ACHN (cell line): Measurements from ENCODE around the gene CACNA1C.

Source experiments
- DNase-seq: peaks from one replicate; pipeline ENCODE4 v3.0.0-alpha.2; 2015
- in situ Hi-C: cut with HindIII; loops from 2 replicates; pipeline ENCODE4 v1.10.0; 2017; ENCODE audit warnings: low sequenced_read_pairs, low pct_ligation_motif_present, low pct_unique_long_range_greater_than_20kb

CACNA1C gene

DNA sequence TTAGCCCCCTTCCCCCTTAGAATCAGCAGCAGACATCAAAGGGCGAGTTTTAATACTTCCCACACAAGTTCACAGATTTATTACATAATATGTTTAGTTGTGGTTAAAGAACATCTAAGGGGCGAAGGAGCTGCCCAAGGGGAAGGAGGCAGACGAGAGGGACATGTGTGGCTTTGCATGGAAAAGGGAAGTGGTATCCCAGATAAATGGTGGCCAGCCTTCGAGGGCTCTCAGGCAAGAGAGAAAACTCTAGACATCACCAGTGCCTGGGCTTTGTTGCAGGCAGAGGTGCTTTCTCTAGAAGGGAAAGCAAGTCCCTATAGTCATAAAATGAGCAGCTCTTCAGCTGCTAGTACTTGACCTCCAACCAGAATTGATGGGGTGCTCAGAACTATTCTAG is 121.2 kb downstream of the CACNA1C start:
- DNase-seq = no peak
- in situ Hi-C loops = no loop called here

DNA sequence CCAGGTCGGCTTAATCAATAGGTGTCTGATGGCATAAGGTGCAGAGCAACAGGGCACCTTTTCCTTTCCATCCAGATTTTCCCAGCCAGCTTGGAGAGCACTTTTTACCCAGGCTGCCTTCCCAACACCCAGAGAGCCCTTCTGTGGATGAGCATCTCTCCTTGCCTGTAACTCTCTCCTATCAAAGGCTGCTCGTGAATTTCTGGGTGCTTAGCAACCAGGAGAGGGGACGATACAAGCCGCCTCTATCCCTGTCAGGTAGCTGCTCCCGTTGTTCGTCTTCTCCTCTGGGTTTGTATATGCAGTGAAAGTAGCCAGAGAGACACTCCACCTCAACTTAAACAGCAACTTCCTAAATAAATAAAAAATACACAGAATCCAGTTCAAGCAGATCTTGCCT is 124.2 kb downstream of the CACNA1C start:
- no peak for DNase-seq
- in situ Hi-C loops = no loop called here

DNA sequence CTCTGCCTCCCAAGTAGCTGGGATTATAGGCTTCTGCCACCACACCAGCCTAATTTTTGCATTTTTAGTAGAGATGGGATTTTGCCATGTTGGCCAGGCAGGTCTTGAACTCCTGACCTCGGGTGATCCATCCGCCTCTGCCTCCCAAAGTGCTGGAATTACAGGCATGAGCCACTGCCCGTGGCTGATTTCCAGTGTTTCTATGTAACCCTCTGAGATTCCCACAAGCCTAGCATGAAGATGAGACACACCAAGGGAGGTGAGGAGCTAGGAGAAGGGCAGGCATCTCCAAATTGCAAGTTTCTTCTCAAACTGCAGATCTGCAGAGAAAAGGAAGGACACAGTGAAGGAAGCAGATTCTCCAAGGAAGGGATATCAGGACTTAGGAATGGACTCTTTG is 125.0 kb downstream of the CACNA1C start:
- DNase-seq = no peak
- in situ Hi-C loops = no loop called here

DNA sequence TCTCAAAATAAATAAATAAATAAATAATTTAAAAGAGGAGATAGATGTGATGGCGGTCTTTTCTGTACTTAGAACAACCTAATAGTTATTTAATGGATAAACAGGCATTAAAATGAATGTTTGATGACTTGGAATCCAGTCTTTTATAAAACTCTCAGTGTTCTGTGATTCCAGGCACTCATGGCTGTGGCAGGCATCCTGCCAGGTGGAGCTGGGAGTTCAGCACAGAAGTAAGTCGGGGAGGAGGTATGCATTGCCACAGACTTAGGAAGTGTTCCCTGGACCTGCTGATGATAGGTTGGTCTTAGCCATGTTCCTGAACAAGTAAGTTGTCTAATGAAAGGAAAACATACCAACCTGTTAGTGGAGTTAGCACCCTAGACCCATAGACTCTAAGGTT is 126.3 kb downstream of the CACNA1C start:
- in situ Hi-C loops = no loop called here

DNA sequence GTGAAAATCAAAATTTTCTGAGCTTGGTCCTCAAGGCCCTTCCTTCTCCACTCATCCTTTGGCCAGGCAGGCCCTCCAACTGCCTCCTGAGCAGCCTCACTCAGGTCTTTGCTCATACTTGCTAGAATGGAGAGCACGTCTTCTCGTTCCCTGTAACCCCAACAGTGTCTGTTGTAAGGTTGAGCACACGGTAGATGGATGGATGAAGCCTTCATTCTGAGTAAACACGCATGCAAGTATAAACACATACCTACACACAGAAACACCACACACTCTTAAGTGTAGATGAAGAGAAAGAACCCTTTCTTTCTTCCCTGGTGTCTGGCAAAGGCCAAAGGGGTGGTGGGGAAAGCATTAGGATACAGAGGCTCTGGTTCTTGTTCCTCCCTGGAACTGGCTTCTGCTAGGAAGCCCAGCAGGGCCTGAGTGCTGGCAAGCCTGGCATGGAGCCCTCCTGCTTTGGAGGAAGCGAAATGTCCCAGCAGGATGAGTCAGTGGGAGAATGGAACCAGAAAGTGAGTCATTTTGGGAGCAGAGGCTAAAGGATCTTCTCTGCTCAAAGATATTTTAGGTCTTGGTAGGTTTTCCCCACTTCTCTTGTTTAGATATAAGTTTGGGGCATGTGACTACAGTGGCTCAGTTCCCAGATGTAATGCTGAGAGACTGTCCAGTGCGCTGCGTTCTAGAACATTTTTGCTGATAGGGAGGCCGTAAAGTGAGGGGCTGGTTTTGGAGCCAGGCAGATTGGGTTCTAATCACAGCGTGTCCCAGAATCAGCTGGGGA is 127.4 kb downstream of the CACNA1C start:
- in situ Hi-C loops = no loop called here
- DNase-seq = peak; percentile 85

More for the DNA sequence above, 126.3 kb downstream of the CACNA1C start:
- no peak for DNase-seq

DNA sequence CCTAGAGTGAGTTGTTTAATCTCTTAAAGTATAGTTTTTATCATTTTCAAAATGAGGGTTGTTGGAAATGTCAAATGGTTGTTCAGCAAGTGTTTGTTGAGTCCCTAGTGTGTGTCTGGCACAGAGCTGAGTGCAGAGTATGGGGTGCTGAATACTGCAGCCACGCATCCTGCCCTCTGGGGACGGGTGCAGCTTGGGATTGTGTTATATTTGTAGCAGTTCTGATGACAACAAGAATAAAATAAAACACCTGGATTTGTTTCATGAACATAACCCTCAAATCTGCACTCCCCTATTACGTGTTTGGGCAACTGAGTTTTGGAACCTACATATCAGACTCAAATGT is 127.9 kb downstream of the CACNA1C start:
- no peak for DNase-seq
- in situ Hi-C loops = no loop called here

DNA sequence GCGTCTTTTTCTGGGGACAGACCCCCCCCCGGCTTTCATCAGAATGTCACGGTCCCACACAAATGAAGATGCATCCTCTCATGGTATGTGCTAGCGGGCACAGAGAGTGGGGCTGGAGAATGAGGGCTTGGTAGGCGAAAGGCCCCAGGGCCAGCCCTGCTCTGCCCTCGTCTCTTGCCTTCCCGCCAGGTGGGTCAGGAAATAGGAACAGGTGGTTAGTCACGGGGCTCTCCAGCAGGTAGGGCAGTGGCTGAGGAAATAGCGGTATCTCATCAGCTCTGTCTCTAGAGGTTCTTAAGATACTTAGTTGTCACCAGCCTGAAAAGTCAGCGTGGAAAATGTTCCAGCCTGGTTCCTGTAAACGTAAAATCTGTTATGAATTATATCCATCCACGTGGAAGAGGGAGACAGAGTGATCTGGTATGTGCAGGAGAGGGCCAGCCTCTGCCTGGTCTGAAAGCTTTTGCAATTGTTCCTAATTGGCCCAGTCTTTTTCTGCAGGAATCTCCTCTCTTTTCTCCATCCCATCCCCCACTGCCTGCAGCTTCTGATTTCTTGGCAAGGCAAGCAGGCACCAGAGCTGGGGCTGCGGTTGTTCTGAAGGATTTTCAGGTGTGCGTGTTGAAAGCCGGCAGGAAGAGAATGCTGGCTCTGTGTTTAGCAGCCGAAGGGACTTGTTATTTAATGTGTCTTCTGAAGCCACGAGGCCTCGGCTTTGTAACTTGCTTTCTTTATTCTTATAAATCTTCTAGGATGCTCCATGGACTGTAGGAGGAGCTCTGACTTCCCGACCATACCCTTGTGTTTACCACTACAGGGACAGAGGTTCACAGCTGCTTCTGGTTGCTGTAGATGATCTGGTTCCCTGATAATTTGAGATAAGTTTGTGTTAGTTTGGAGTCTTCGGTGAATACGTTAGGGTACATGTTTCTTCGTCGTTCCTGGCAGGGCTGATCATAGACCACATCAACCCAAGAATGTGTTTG is 131.1 kb downstream of the CACNA1C start:
- no peak for DNase-seq
- in situ Hi-C loops = no loop called here

DNA sequence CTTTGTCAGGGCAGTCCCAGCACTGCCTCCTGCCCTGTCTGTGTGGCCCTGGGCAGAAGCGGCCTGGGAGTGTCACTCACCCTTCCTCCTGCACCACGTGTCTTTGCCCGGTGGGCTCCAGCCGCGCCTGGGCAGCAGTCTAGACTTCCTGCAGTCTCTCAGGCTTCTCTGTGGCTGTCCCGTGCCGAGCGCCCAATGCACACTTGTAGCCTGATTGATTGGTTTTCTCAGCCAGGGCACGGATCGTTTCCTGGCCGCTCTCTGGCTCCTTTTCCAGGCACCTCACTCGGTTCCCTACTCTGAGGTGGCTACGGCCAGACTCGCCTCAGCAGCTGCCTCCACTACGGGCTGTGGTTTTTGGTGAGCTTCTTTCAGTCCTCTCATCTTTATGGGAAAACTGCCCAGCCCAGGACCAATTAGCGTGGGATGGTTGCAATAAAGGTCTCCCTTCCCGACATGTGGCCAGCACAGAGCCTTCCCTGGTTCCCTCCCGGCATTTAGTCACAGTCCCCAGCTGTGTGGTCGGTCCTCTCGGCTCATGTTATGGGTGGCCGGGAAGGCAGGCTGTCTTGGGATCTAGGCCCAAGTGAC is 133.1 kb downstream of the CACNA1C start:
- in situ Hi-C loops = no loop called here
- no peak for DNase-seq

DNA sequence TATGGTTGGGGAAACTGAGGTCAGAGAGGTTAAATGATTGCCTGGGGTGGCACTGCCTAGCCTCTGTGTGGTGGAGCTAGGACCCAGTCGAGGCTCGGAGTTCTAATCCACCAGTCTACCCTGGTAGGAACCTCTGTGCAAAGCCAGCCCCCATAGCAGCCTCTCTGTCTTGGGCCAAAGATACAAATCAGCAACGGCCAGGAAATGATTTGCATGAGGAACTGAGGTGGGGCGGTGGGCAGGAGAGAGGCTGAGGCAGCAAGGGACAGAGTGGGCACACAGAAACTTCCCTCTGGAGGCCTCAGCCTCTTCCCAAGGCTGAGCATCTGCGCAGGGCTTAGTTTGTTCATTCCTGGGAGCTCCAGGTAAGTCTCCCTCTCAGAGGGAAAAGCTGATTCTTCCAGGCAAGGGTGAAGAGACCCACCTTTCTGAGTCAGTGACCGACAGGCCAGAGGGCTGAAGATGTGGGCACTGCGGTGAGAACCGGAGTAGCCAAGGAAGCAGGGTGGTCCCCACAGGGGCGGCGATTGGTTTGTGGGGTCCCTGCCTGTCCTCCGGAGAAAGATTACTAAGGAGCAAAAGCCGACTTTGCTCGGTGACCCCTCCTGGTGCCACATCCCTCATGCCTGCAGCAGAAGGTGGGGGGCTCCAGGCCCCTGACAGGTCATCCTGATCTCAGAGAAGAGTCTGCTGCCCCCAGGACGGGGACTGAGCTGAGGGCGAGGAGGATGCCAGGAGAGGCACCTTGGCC is 134.6 kb downstream of the CACNA1C start:
- no peak for DNase-seq
- in situ Hi-C loops = no loop called here

DNA sequence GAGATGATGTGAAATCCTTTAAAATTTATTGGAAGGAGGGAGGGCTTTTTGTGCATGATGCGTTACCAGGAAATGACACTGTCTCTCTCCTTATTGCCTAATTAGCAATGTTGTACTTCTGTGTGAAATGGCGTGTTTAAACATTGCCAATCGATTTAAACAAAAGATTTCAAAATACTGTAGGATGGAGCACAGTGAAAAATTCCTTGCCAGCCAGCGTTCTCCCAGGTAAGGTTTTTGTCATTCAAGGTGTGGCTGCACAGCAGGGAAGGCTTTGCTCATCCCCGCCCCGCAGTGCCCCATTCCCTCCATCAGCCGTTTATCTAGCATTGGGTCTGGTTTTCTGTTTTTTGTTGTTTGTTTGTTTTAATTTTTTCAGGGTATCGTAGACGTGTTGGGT is 137.3 kb downstream of the CACNA1C start:
- DNase-seq = no peak
- in situ Hi-C loops = no loop called here

DNA sequence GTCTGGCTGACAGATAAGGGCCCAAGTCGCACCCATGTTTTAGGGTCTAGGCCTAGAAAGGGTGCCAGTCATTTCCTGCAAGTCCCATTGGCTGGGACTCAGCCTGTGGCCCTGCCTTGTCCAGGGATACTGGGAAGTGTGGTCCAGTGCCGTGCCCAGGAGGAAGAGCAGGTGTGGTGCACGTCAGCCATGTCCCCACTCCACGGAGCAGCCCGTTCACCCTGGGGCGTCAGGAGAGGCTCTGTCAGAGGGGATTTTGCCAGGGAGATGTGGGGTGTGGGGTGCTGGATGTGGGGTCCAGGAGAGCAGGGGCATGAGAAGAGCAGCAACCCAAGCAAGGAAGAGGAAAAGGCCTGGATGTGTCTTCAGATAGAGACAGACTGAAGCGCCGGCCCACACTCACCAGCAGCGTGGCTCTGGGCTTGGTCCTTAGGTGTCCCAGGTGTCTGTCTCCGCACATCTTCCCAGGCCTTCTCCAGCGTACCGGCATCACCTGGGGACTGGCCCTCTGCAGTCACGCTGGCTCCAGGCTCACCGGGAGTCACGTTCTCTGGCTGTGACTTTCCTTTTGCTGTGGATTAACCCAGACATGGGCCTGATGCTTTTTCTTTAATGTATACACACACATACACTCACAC is 138.2 kb downstream of the CACNA1C start:
- in situ Hi-C loops = no loop called here
- no peak for DNase-seq

DNA sequence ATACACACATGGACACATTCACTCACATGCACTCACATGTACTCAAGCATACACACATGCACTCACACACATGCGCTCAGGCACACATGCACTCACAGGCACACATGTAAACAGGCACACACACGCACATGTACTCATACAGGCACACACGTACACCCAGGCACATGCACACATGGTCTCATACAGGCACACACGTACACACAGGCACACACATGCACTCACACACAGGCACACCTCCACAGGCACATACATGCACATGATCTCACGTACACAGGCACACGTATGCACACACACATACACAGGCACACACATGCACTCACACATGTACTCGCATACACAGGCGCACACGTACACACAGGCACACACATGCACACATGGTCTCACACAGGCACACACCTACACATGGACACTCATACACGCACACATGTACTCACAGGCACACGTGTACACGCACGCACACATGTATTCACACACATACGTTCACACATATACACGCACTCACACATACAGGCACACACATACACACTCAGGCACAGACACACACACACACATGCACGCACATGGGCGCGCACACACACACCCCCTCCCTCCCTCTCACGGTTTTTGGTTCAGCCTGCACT is 138.9 kb downstream of the CACNA1C start:
- in situ Hi-C loops = no loop called here
- DNase-seq = no peak

DNA sequence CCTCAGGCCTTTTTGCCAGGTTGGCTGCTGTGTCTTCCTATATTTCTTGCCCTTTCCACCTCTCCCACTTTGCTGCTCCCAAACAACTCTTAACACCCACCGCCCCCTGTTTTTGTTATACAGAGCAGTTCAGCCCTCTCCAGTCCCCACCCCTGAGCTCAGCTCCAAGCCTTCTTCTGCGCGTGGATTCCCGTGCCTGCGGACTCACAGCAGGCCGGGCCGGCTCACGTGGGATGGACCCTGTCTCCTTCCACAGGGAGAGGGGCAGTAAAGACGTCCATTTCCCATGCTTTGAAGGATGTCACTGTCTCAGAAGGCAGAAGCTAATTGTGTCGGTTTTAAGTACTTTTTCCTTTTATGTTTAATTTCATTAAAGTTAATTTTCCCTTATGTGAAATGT is 139.4 kb downstream of the CACNA1C start:
- in situ Hi-C loops = no loop called here
- DNase-seq = no peak

DNA sequence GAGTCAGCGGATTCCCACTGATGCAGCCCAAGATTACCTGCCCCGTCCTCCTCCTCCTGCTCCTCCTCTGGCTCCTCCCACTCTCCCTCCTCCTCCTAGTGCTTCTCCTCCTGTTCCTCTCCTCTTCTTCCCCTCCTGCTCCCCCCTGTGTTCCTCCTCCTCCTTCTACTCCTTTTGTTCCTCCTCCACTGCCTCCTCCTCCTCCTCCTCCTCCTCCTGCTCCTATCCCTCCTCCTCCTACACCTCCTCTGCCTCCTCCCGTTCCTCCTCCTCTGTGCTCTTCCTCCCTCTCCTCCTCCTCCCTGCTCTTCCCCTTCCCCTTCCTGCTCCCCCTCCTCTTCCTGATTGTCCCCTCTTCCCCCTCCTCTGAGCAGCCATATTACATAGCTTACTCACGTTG is 141.3 kb downstream of the CACNA1C start:
- in situ Hi-C loops = no loop called here
- DNase-seq = no peak

DNA sequence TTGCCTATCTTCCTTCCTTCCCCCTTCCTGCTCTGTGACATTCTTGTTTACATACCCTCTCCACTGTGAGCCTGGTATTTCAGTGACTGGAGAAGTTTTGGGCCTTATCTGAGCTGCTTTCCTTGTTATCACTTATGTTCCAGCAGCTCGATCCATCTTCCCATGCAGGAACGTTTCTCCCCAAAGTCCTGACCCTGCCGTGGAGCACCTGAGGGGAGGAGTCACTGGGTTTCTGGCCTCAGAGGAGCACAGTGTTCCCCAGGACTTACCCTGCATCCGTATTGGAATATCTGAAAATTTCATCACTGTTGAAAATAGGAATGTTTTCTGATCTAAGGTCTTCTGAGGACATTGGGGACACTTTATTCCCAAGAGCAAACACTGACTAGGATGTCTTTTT is 141.8 kb downstream of the CACNA1C start:
- in situ Hi-C loops = no loop called here
- no peak for DNase-seq

DNA sequence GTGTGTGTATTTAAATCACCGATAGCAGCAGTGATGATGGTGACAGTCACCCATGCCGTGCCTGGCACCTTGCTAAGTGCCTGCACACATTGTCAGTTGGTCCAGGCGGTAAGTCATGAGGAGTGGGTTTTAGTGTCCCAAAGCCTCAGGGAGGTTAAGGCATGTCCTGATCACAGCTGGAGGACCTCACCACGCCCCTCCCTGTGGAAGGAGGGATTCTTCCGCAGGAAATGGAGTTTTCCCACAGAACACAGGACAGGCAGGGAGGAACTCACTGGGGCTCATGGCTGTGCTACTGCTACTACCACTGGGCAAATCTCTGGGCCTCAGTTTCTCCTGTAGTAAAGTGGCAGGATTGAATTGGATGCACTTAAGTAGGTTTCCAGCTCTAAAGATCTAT is 142.3 kb downstream of the CACNA1C start:
- no peak for DNase-seq
- in situ Hi-C loops = no loop called here

DNA sequence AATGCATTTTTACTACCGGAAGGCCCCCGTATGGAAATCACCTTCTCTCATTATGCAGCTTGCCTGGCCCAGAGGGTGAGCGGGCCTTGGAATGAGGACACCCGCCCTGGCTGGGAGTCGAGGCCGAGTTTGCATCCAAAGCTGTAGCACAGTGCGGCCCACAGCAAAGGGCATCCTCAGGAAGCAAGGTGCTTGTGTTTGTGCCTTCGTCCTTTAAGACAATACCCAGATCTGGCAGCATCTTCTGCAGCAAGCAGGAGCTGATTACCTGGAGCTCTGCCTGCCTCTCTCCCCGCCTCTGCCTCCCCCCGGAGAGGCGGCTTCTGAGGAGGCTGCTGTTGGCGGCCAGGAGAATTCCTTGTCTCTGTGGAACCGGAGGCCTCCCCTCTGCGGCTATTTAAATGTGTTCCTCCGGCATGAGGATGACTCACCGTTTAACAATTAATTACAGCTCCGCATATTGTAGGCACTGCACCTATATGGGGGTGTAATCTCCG is 145.3 kb downstream of the CACNA1C start:
- in situ Hi-C loops = no loop called here
- peak; percentile 86 for DNase-seq

DNA sequence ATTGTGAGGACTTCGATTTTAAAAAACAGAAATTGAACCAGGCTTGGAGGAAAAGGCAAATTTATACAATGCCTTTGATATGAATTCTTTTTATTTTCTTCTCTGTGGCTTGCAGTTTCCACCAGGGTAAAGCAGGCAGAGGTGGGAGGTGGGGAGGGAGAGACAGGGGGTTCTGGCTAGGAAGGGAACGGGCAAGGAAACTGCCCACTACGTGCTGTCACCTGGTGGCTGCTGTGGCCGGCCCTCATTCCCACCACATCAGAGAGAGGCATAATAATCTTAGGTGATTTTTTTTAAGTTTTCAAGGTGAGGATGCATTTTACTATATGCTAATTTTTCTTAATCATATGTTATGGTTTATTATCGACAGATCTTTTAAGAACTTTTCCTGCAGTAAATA is 145.8 kb downstream of the CACNA1C start:
- in situ Hi-C loops = no loop called here
- no peak for DNase-seq
